CD4-positive, alpha-beta T cell treated with Interleukin-12 subunit alpha and Interleukin-12 subunit beta, for 1 hour (primary cell): ENCODE results near the gene DOK1.

Experiments
- DNase-seq: peaks from one replicate; pipeline ENCODE4 v3.0.0-alpha.2; 2020

DOK1 gene

DNA sequence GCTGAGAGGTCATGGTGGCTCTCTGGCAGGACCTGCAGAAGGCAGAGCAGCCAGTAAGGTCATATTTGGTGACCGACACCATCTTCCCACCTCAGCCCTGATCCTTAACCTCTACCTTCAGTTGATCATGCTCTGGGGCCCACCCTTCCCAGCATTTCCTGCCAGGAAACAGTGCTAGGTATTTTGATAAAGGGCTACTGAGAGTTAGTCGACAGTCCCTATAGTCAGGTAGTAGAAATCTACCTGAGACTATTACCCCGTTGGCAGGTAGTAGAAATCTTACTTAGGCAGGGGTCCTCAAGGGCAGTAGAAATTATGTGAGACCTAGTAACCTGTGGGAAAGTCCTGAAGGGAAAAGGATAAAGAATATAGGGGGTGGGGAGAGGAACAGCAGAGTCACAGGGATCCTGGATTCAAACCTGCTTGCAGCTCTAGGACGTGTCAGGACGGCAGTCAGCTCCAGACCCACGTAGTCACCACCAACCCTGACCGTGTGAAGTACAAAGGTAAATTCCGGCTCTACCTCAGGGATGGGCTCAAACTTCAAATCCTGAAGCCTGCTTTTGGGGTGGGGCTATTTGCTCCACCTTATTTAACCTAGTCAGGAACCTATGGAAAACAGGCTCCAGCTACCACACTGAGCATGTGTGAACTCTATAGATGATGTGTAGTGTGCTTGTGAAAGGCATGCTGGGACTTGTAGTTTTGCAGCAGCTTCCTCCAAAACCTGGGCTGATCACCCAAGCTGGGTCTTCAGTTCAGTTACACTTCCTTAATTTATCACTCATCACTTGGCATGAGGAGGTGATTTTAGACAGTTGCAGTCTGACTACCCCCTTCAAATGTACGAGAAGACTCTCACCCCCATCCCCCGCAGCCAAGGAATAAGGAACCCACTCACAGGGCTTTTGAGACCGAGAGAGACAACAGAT, 28.5 kb upstream of the DOK1 start, which contains the start of gene DQX1:
DQX1 (minus strand) TSS at position 515 of the 932 bp plus-strand sequence; CDS start at position 13, 502 bp downstream.
- DNase-seq, result peak; percentile 49

GRCh38 chr2:74526649-74527230, 27.8 kb upstream of the DOK1 start:
- DNase-seq, result no peak

DNA sequence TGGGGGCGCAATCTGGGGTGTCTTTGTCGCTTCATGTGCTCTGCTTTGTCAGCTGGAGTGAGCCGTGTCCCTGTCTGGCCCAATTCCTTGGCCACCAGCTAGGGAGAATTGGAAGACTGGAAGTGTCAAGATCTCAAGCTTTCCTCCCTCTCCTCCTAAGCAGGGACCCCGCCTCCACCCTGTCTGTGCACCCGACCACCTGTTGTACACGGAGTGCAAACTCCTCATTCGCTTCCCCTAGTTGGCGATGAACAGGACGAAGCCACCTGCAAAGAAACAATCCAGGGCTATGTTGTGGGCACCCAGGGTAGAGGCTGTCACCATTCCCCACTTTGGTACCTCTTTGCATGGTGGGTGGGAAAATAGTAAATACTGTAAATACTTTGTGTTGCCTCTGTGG, 26.8 kb upstream of the DOK1 start:
- no peak for DNase-seq

DNA sequence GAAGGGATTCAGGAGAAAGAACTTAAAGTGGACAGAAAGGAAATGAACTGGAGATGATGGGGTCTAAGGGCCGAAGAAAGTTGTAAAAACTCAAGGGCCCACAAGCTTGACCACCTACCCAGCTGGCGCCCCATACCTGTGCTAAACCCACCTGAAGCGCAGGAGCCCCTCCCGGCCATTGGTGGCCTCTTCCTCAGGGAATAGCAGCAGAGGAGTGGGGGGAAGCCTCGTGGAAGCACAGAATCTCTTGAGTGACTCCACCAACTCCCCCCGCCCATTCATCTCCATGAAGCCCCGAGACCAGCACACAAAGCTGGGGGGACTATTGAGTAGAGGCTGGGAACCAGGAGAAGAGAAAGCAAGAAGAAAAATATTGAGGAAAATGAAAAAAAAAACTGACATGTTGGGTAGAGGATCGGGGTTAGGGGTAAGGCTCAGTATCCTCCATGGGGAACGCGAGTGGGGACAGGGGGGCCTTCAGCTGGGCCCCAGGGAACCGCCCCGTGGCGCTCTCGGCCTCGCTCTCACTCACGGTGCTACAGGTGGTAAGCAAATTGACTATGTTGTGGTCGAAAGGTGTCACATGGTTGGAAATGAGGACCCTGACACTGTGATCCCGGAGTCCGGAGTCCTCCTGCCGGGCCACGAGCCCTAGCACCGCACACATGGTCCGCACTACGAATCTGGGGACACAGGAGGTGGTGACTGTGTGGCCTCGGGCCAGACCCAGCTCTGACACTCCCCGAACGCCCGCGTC, 25.7 kb upstream of the DOK1 start:
- DNase-seq, result peak; percentile 28

- peak; percentile 90 for DNase-seq
Measured at GRCh38 chr2:74529357-74530238, 24.9 kb upstream of the DOK1 start, which contains the start of the genes AUP1 and HTRA2. AUP1 (minus strand) TSS chr2:74529706; CDS start chr2:74529629, 77 bp downstream. HTRA2 (plus strand) TSS chr2:74529933; CDS start chr2:74530007, 74 bp downstream.

DNA sequence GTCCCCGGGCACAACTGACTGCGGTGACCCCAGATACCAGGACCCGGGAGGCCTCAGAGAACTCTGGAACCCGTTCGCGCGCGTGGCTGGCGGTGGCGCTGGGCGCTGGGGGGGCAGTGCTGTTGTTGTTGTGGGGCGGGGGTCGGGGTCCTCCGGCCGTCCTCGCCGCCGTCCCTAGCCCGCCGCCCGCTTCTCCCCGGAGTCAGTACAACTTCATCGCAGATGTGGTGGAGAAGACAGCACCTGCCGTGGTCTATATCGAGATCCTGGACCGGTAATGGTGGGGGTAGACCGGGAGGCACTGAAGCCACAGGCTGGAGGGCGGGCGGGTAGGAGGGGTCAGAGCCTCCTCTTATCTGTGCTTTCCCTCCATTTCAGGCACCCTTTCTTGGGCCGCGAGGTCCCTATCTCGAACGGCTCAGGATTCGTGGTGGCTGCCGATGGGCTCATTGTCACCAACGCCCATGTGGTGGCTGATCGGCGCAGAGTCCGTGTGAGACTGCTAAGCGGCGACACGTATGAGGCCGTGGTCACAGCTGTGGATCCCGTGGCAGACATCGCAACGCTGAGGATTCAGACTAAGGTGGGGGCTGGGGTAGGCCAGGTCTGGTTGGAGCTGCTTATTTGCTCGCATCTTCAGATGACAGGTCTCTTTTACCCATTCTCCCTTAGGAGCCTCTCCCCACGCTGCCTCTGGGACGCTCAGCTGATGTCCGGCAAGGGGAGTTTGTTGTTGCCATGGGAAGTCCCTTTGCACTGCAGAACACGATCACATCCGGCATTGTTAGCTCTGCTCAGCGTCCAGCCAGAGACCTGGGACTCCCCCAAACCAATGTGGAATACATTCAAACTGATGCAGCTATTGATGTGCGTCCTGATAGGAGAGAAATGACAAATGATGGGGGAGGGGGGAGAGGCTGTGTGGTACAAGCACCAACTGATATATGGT, 24.0 kb upstream of the DOK1 start:
- DNase-seq, result peak; percentile 70

DNA sequence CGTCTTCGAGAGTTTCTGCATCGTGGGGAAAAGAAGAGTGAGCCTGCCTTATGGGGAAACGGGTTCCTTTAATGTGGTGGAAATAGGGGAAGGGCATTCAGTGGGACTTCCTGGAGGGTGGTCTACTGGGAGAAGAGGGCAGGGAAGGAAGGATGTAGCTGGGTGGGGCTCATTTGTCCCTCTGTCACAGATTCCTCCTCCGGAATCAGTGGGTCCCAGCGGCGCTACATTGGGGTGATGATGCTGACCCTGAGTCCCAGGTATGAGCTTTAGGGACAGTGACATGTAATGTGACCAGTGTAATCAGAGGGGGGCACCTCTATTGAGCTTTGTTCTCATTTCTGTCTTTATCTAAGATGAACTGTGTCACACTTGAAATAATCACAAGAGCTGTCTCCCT, 22.9 kb upstream of the DOK1 start:
- no peak for DNase-seq

DNA sequence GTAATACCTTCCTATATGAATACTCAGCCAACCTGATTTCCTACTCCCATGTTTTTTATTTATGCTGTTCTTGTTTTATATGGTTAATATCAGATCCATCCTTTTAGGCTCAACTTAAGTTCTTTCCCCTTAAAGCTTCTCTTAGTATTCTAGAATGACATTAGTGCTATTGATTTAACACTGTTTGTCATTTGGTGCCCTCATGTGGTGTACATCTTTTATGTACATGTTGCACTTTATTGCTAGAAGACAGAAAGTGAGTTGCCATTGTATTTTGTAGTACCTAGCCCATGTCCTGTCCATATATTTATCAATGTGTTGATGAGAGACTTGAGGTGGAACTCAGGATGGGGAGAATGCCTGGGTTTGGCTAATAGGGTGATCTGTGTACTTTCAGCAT, 22.3 kb upstream of the DOK1 start:
- peak; percentile 64 for DNase-seq

GRCh38 chr2:74533464-74533863, 21.1 kb upstream of the DOK1 start:
- DNase-seq, result no peak

GRCh38 chr2:74534411-74534810, 20.1 kb upstream of the DOK1 start:
- no peak for DNase-seq

- no peak for DNase-seq
Measured at GRCh38 chr2:74535440-74535965, 19.0 kb upstream of the DOK1 start.

GRCh38 chr2:74536166-74536950, 18.2 kb upstream of the DOK1 start:
- no peak for DNase-seq

DNA sequence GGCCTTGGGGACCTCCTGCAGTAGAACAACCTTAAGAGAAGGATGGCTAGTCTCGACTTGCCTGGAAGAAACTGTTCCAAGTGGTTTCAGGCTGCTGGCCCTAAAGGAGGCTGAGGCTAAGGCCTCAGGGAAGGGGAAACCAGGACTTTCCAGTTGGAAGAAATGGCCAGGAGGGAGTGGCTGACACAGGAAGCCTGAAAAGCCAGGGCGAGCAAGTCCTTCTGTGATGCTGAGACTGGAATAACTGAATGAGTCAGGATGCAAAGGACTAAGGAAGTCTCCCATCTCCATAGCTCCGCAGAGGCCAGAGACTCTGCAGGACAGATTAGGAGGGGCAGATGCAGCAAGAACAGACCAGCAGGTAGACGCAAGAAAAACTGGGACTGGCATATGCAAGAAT, 17.4 kb upstream of the DOK1 start:
- DNase-seq, result no peak

DNA sequence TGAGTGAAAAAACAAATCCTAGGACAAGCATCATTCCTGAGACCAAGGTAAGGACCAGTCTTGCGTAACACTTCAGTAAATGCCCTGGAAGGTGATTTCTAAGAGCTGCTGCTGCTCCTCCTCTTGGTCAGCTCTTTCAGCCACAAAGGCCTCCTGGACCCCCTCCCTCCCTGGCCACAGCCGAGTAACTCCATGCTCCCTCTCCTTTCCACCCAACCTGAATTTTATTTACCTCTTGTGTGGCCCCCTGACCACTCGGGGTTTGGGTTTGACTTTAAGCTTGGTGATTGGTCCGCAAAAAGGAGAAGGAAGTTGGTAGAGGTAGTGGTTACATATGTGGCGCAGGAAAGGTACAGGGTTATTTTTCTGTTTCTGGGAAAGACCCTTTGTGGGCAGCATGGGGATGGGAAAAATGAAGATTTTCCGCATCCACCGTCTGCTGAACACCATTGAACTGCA, 15.6 kb upstream of the DOK1 start:
- no peak for DNase-seq

DNA sequence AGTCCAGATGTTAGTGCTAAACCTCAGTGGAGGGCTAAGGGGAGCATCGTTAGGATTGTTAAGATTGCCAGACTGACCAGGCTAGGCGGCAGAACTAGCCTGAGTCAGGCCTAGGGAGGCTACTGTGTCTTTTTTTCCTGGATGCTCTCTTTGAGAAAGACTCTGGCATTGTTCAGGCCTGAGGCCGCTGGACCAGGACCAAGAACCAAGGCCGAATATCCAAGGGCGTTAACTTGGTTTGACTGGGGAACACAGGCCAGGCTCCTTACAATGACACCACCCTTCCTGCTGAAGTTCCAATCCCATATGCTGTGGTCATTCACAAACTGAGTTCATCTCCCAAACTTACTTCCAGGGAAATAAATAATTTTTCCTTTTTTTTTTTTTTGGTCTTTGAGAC, 14.2 kb upstream of the DOK1 start:
- DNase-seq, result no peak

DNA sequence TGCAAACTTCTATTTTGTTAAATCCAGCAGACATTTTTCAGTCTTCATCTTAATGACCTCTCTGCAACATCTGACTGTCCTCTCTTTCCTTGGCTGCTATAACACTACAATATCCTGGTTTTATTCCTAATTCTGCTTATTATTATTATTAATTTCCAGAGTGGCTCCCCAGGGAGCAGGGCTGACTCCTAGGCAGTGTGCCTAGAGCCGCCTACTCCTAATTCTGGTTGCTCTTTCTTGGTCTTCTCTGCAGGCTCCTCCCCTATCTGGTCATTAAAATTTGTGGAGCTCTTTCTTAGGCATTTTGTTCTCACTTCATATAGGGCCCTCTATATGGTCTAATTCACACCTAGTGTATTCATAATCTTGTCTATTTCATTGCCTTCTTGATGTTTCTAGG, 11.5 kb upstream of the DOK1 start:
- no peak for DNase-seq

DNA sequence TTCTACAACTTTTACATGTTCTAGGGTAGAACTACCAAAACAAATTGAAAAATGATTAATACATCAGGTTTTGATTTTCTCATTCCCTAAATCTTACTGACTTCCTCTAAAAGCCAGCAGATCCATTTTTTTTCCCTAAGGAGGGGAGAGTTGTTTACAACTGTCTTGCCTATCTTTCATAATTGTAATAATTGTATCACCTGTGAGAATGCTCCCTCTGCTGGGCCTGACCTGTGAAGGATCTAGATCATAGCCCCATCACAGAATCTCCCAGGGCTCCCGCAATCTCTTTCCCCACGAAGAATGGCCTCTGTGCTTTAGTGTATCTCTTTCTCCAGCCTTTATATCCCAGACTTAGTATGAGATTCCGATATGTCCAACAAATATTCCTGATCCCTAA, 9.9 kb upstream of the DOK1 start:
- peak; percentile 24 for DNase-seq

DNA sequence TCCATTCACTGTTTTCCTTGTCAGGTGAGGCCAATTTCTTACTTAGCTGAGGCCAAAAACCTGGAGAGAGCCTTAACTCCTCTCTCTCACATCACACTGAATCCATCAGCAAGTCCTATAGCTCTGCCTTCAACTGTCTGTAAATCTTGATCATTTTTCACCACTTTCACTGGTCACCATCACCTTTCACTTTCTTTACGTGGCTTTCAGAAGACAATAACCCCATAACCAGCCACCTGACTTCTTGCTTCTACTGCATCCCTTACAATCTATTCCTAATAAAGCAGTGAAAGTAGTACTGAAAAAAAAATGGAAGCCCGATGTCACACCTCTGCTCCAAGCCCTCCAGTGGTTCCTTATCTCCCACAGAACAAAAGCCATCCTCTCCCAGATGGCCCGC, 8.5 kb upstream of the DOK1 start:
- DNase-seq, result no peak

DNA sequence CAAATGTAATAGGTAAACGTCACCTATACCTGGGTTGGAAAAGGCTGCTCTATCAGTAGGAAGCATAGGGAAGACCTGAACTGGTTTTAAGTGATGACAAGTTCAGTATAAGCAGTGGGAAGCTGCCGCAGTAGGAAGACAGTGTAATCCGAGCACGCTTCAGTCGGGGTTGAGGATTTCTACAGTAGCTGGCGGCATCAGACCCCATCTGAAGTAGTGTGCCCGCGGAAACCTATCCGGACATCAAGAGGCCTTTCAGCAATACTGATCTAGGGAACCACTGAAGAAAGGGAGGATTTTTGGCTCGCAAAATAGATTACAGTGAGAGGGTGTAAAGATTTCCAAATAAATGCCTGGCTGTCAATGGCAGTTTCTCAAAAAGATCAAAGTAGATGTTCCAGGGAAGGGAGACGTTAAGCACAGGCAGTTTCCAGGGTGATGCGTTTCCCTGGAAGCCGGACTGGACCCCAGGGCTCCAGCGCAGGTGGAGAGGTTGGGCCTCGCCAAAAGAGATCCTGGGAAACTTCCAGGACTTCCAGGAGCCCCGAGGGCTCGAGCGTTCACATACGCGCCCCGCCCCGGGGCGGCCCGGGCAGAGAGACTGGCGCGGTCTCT, 6.1 kb upstream of the DOK1 start:
- DNase-seq, result no peak
